HG03103 (cell line): Measurements from ENCODE around the gene CWC27.

ENCODE experiments used
- ATAC-seq: cut with Tn5 transposase; IDR thresholded peaks from one replicate; pipeline ENCODE4 v1.9.1; 2021; ENCODE audit warnings: low read depth; ENCODE audit not compliant: unreplicated experiment

The CWC27 gene

GRCh38 chr5:64969578-64969977 is 200.8 kb downstream of the CWC27 start:
- no peak for ATAC-seq

- ATAC-seq, result no peak
Measured at GRCh38 chr5:64971513-64971912, 202.8 kb downstream of the CWC27 start.

GRCh38 chr5:64971990-64972389 is 203.3 kb downstream of the CWC27 start:
- no peak for ATAC-seq

- ATAC-seq, result no peak
Measured at GRCh38 chr5:64972591-64972990, 203.9 kb downstream of the CWC27 start.

- ATAC-seq, result no peak
Measured at GRCh38 chr5:64973215-64973614, 204.5 kb downstream of the CWC27 start.

- no peak for ATAC-seq
Measured at GRCh38 chr5:64977779-64978178, 209.0 kb downstream of the CWC27 start.

- ATAC-seq, result no peak
Measured at GRCh38 chr5:64978546-64978945, 209.8 kb downstream of the CWC27 start.

GRCh38 chr5:64979531-64979930 is 210.8 kb downstream of the CWC27 start:
- no peak for ATAC-seq

GRCh38 chr5:64980176-64980575 is 211.4 kb downstream of the CWC27 start:
- ATAC-seq, result no peak

GRCh38 chr5:64987768-64988167 is 219.0 kb downstream of the CWC27 start:
- ATAC-seq, result no peak

- ATAC-seq, result no peak
Measured at GRCh38 chr5:65009207-65009606, 240.5 kb downstream of the CWC27 start.

- no peak for ATAC-seq
Measured at GRCh38 chr5:65010841-65011240, 242.1 kb downstream of the CWC27 start.

GRCh38 chr5:65012301-65012892 is 243.7 kb downstream of the CWC27 start:
- ATAC-seq, result no peak

GRCh38 chr5:65013166-65013565 is 244.4 kb downstream of the CWC27 start:
- no peak for ATAC-seq

GRCh38 chr5:65014769-65015168 is 246.0 kb downstream of the CWC27 start:
- no peak for ATAC-seq

- no peak for ATAC-seq
Measured at GRCh38 chr5:65015767-65016166, 247.0 kb downstream of the CWC27 start.

GRCh38 chr5:65017636-65018035 is 248.9 kb downstream of the CWC27 start:
- no peak for ATAC-seq

- ATAC-seq, result no peak
Measured at GRCh38 chr5:65018763-65019162, 250.0 kb downstream of the CWC27 start.

- ATAC-seq, result no peak
Measured at GRCh38 chr5:65020492-65020891, 251.8 kb downstream of the CWC27 start.

- ATAC-seq, result peak; percentile 65
Measured at GRCh38 chr5:65021527-65022226, 252.9 kb downstream of the CWC27 start.

- no peak for ATAC-seq
Measured at GRCh38 chr5:65022932-65023331, 254.2 kb downstream of the CWC27 start.

- ATAC-seq, result no peak
Measured at GRCh38 chr5:65024681-65025080, 256.0 kb downstream of the CWC27 start.
